SK-N-SH (cell line): ENCODE data around the gene CLCN3. TPM values are rescaled to one million over a fixed set of nuclear protein-coding genes. Genes with fewer than 3 reads are reported as not detected.
A peak's percentile ranks its signal among the peaks of the same experiment; 100 is the strongest.
"Not testable (repeated sequence)": the region's sequence is repeated elsewhere in the genome, so short reads cannot be mapped to it uniquely, and the experiment has no call there.

Experiments
- CTCF ChIA-PET: fragments of 300-600, 350-600 bp; formaldehyde crosslinking; extraction: SDS; loops from one replicate; lab custom pipeline; 2021; lab: Yijun Ruan, JAX
- POLR2A ChIA-PET: fragments of 350-600 bp; sonication (Branson Sonifier 250); formaldehyde crosslinking; extraction: SDS; loops from one replicate; lab custom pipeline; 2020; ENCODE audit warnings: antibody characterized with exemption, inconsistent platforms; lab: Yijun Ruan, JAX
- DNase-seq: peaks from one replicate; pipeline ENCODE4 v3.0.0; 2012
- H2AFZ ChIP-seq: fragments of 200-600 bp; sonication (generic); 2 replicates; pipeline ENCODE4 v1.8.1; 2016; ENCODE audit warnings: antibody characterized with exemption, mild to moderate bottlenecking, low read depth
- H3F3A ChIP-seq: fragments of 200-600 bp; sonication (generic); replicated peaks from 2 replicates; pipeline ENCODE3; 2016; ENCODE audit warnings: antibody characterized with exemption, mild to moderate bottlenecking; ENCODE audit not compliant: insufficient read depth
- H3K27ac ChIP-seq, 2 experiments: fragments of 200-500 bp in 1 of 2; fragments of 200-600 bp in 1 of 2; sonication (Bioruptor generic) in 1 of 2; sonication (generic), shearing (Covaris generic) in 1 of 2; 2 replicates each; pipeline versions ENCODE4 v1.5.1 to v1.6.1; 2014 to 2016; ENCODE audit warnings: low read depth in 2 of 2, inconsistent platforms in 1 of 2, low read length in 1 of 2, mild to moderate bottlenecking in 1 of 2, mixed read lengths in 1 of 2
- H3K27me3 ChIP-seq: fragments of 200-600 bp; sonication (generic), shearing (Covaris generic); 2 replicates; pipeline ENCODE4 v1.6.1; 2016; ENCODE audit warnings: mixed run types; ENCODE audit not compliant: insufficient read depth
- H3K36me3 ChIP-seq, 2 experiments: fragments of 200-500 bp in 1 of 2; fragments of 200-600 bp in 1 of 2; sonication (Bioruptor generic) in 1 of 2; sonication (generic) in 1 of 2; replicated peaks in 1 of 2; 2 replicates each; pipeline versions ENCODE3 to v1.5.1; 2014 to 2016; ENCODE audit warnings: low read length in 1 of 2, mild to moderate bottlenecking in 1 of 2; ENCODE audit not compliant: insufficient read depth in 2 of 2, control insufficient read depth in 1 of 2
- H3K4me1 ChIP-seq, 2 experiments: fragments of 200-500 bp in 1 of 2; fragments of 200-600 bp in 1 of 2; sonication (Bioruptor generic) in 1 of 2; sonication (generic), shearing (Covaris generic) in 1 of 2; 2 replicates each; pipeline versions ENCODE4 v1.5.1 to v1.6.1; 2014 to 2016; ENCODE audit warnings: low read depth in 1 of 2, low read length in 1 of 2, mixed run types in 1 of 2; ENCODE audit not compliant: insufficient read depth in 2 of 2, control insufficient read depth in 1 of 2
- H3K4me2 ChIP-seq: fragments of 200-600 bp; sonication (generic), shearing (Covaris generic); 2 replicates; pipeline ENCODE4 v1.6.1; 2017; ENCODE audit warnings: mixed run types
- H3K4me3 ChIP-seq, 2 experiments: fragments of 200-500 bp in 1 of 2; fragments of 200-600 bp in 1 of 2; sonication (Bioruptor generic) in 1 of 2; sonication (generic), shearing (Covaris generic) in 1 of 2; 2 replicates each; pipeline versions ENCODE4 v1.5.1 to v1.8.1; 2014 to 2016; ENCODE audit warnings: low read depth in 2 of 2, inconsistent platforms in 1 of 2, low read length in 1 of 2, mild to moderate bottlenecking in 1 of 2, mixed read lengths in 1 of 2, moderate library complexity in 1 of 2
- H3K79me2 ChIP-seq: fragments of 200-600 bp; sonication (generic); 2 replicates; pipeline ENCODE4 v1.8.1; 2017; ENCODE audit warnings: mild to moderate bottlenecking; ENCODE audit not compliant: insufficient read depth
- H3K9ac ChIP-seq: fragments of 200-600 bp; sonication (generic); 2 replicates; pipeline ENCODE4 v1.6.1; 2017; ENCODE audit warnings: mixed run types
- H3K9me2 ChIP-seq: fragments of 200-600 bp; sonication (generic); 2 replicates; pipeline ENCODE4 v1.6.1; 2017; ENCODE audit warnings: mixed run types
- H3K9me3 ChIP-seq: fragments of 200-600 bp; sonication (generic); 2 replicates; pipeline ENCODE4 v1.6.1; 2017; ENCODE audit warnings: mixed run types, mild to moderate bottlenecking, moderate library complexity
- H4K20me1 ChIP-seq: fragments of 200-600 bp; sonication (generic); 2 replicates; pipeline ENCODE4 v1.6.1; 2017; ENCODE audit warnings: mild to moderate bottlenecking, mixed run types; ENCODE audit not compliant: insufficient read depth
- CHD2 ChIP-seq: fragments of 150-350 bp; IDR thresholded peaks from 2 replicates; pipeline ENCODE4 v1.6.1; 2018; ENCODE audit warnings: low read length; ENCODE audit not compliant: partially characterized antibody
- EP300 ChIP-seq, 2 experiments: IDR thresholded peaks; 2 replicates each; pipeline versions ENCODE4 v1.4.0 to v1.6.1; 2012; ENCODE audit warnings: borderline replicate concordance in 1 of 2, low read depth in 1 of 2, low read length in 1 of 2
- FOSL2 ChIP-seq: IDR thresholded peaks from 2 replicates; pipeline ENCODE4 v1.4.0; 2012; ENCODE audit warnings: low read depth, mild to moderate bottlenecking, moderate library complexity, borderline replicate concordance
- GABPA ChIP-seq: IDR thresholded peaks from 2 replicates; pipeline ENCODE4 v1.4.0; 2012; ENCODE audit warnings: low read depth, mild to moderate bottlenecking
- MXI1 ChIP-seq: IDR thresholded peaks from 2 replicates; pipeline ENCODE4 v1.6.1; 2012; ENCODE audit warnings: mild to moderate bottlenecking, low read depth, low read length, improper control_type of control experiment
- TAF1 ChIP-seq: IDR thresholded peaks from 2 replicates; pipeline ENCODE4 v1.6.1; 2012; ENCODE audit warnings: low read depth, mild to moderate bottlenecking, low read length, moderate library complexity, borderline replicate concordance
- WGBS: methylation state at CpG from one replicate; pipeline ENCODE4 v1.1.6; 2017; ENCODE audit warnings: low lambda C conversion rate; 5-methylcytosine and 5-hydroxymethylcytosine counted together
- polyA plus RNA-seq, 3 experiments: library from polyadenylated mRNA; depleted of rRNA; stranded (reverse); fragments of >200 nt; gene quantifications; 2 replicates each; pipeline ENCODE4 v1.2.3, GENCODE V29; 2012
- TF ChIP-seq, protein P1 (sequence below): IDR thresholded peaks from 2 replicates; pipeline ENCODE4 v1.6.1; 2012; ENCODE audit warnings: mild to moderate bottlenecking, low read depth, low read length, moderate library complexity
- TF ChIP-seq, protein P2 (sequence below): fragments of 150-350 bp; IDR thresholded peaks from 2 replicates; pipeline ENCODE4 v1.6.1; 2017; ENCODE audit warnings: antibody characterized with exemption, low read length, low read depth, borderline replicate concordance
- TF ChIP-seq, protein P3 (sequence below): IDR thresholded peaks from 2 replicates; pipeline ENCODE4 v1.4.0; 2012; ENCODE audit warnings: low read depth

Gene CLCN3
- polyA plus RNA-seq, 1 of the 3 experiments (the other 2 are of a cell fraction): 11.8 TPM

DNA sequence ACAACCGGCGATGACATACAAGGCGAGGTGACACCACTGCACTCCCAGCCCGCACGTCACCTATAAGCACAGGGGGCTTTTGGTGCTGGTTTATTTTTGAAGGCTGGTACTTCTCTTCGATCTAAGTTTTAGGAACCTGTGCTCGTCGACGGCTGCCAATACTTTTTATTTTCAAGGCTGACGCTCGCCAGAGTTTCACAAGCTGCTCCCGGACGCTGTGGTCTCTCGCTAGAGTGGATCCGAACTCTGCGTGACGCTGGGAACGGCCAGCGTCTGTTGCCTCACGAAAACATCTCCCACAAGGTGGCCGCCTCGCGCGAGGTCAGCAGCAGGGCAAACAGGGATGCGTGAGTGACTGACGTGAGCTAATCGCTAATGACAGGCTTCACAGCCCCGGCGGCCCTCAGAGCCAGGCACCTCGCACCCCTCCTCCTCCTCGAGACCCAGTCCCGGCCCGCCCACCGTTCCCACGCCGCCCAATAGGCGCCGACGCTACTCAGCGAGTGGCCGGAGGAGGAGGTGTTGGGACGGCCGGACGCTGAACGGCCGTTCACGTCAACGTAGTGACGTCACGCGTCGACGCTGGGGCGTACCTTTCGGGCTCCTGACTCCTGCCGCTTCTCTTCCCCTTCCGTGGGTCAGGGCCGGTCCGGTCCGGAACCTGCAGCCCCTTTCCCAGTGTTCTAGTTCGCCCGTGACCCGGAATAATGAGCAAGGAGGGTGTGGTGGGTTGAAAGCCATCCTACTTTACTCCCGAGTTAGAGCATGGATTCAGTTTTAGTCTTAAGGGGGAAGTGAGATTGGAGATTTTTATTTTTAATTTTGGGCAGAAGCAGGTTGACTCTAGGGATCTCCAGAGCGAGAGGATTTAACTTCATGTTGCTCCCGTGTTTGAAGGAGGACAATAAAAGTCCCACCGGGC, at the start of gene CLCN3 (continued):
- TF ChIP-seq, protein P1, sequence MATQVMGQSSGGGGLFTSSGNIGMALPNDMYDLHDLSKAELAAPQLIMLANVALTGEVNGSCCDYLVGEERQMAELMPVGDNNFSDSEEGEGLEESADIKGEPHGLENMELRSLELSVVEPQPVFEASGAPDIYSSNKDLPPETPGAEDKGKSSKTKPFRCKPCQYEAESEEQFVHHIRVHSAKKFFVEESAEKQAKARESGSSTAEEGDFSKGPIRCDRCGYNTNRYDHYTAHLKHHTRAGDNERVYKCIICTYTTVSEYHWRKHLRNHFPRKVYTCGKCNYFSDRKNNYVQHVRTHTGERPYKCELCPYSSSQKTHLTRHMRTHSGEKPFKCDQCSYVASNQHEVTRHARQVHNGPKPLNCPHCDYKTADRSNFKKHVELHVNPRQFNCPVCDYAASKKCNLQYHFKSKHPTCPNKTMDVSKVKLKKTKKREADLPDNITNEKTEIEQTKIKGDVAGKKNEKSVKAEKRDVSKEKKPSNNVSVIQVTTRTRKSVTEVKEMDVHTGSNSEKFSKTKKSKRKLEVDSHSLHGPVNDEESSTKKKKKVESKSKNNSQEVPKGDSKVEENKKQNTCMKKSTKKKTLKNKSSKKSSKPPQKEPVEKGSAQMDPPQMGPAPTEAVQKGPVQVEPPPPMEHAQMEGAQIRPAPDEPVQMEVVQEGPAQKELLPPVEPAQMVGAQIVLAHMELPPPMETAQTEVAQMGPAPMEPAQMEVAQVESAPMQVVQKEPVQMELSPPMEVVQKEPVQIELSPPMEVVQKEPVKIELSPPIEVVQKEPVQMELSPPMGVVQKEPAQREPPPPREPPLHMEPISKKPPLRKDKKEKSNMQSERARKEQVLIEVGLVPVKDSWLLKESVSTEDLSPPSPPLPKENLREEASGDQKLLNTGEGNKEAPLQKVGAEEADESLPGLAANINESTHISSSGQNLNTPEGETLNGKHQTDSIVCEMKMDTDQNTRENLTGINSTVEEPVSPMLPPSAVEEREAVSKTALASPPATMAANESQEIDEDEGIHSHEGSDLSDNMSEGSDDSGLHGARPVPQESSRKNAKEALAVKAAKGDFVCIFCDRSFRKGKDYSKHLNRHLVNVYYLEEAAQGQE: no peak
- TF ChIP-seq MXI1 (peak; percentile 57; the same call in 1 of the 2 replicates), CHD2 (peak; percentile 74)

DNA sequence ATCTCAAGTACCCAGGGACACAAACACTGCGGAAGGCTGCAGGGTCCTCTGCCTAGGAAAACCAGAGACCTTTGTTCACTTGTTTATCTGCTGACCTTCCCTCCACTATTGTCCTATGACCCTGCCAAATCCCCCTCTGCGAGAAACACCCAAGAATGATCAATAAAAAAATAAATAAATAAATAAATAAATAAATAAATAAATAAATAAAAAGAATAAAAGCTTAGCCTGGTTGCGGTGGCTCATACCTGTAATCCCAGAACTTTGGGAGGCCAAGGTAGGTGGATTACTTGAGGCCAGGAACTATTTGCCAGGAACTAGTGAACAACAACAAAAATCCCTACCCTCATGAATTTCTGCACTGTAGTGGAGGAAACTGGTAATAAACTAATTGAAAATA, 49.4 kb upstream of the CLCN3 start:
- H3K27me3 ChIP-seq, H4K20me1 ChIP-seq, H3K27ac ChIP-seq, DNase-seq, H2AFZ ChIP-seq, CTCF ChIA-PET, H3K4me2 ChIP-seq, H3K9me2 ChIP-seq, H3K9me3 ChIP-seq, H3K79me2 ChIP-seq, H3K4me3 ChIP-seq, POLR2A ChIA-PET, H3K9ac ChIP-seq, H3K4me1 ChIP-seq: not testable (repeated sequence)
- peaks cover 27% of the 10 kb centered on the region for H3F3A ChIP-seq
- peaks cover 15 to 16% of the 10 kb centered on the region in 2 experiments for H3K36me3 ChIP-seq
- 100% methylated on average over 2 of the region's 3 CpGs for WGBS

DNA sequence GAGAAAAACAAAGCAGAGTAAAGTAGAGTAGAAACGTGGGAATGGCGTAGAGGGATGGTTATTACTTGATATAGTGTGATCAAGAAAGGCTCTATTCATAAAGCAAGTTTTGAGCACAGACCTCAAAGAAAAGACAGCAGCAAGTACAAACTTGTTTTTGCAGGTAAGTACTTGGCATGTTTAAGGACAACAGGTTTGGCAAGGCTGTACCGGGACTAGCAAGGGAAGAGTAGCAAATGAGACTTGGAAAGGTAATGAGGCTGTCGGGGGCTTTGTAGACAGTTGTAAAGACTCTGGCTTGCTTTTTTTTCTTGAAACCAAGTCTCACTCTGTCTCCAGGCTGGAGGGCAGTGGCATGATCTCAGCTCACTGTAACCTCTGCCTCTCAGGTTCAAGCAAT, 48.9 kb upstream of the CLCN3 start:
- no peak overlapping the region for H3K4me2 ChIP-seq
- H3K36me3 ChIP-seq: peaks cover 16 to 20% of the 10 kb centered on the region in 2 experiments
- no peak overlapping the region for H3K9ac ChIP-seq
- no peak for TF ChIP-seq GABPA
- TF ChIP-seq, protein P2, sequence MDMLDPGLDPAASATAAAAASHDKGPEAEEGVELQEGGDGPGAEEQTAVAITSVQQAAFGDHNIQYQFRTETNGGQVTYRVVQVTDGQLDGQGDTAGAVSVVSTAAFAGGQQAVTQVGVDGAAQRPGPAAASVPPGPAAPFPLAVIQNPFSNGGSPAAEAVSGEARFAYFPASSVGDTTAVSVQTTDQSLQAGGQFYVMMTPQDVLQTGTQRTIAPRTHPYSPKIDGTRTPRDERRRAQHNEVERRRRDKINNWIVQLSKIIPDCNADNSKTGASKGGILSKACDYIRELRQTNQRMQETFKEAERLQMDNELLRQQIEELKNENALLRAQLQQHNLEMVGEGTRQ: no peak
- TF ChIP-seq FOSL2: no peak
- TF ChIP-seq, protein P3, sequence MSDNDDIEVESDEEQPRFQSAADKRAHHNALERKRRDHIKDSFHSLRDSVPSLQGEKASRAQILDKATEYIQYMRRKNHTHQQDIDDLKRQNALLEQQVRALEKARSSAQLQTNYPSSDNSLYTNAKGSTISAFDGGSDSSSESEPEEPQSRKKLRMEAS: no peak
- TF ChIP-seq TAF1: no peak
- no peak for TF ChIP-seq EP300 (IDR thresholded peaks at IDR 0.05; ENCODE audit: borderline replicate concordance in 1 of 2, low read depth in 1 of 2, low read length in 1 of 2)
- no peak for TF ChIP-seq CHD2
- TF ChIP-seq, all 33 proteins: peak for 0
- no peaks in the 10 kb centered on the region for H3K9me2 ChIP-seq
- H2AFZ ChIP-seq: no peak overlapping the region
- H4K20me1 ChIP-seq: no peaks in the 10 kb centered on the region
- CTCF ChIA-PET: no interaction called here
- no peaks in the 10 kb centered on the region for H3K79me2 ChIP-seq
- WGBS: 96% methylated on average over 4 of the region's 4 CpGs
- H3K9me3 ChIP-seq: no peaks in the 10 kb centered on the region
- no peaks in the 10 kb centered on the region for H3K27me3 ChIP-seq
- no peaks in the 10 kb centered on the region for H3K4me1 ChIP-seq
- no peak for DNase-seq
- POLR2A ChIA-PET: no interaction called here
- peaks cover 23% of the 10 kb centered on the region for H3F3A ChIP-seq
- H3K4me3 ChIP-seq: no peak overlapping the region
- no peak overlapping the region for H3K27ac ChIP-seq
